Measurements from ENCODE around the gene TMEM115. TPM values are rescaled to one million over a fixed set of nuclear protein-coding genes. Genes with fewer than 3 reads are reported as not detected.
A peak's percentile ranks its signal among the peaks of the same experiment; 100 is the strongest.

The TMEM115 gene
- total and polyA plus RNA-seq, 9 donors = 23.0 to 31.3 (median 26.1) TPM

- no peak for DNase-seq
- 85% methylated on average over 4 of the region's 5 CpGs for WGBS (ENCODE audit: insufficient coverage)
- no peak overlapping the region for H3K4me3 ChIP-seq (ENCODE audit: low read length)
- H3K36me3 ChIP-seq (ENCODE audit: control insufficient read depth, insufficient read depth, low read length) = peaks cover 69% of the 10 kb centered on the region
- H3K9me3 ChIP-seq (replicated peaks; ENCODE audit: control insufficient read depth, low read depth, low read length) = no peaks in the 10 kb centered on the region
- peaks cover 58% of the 10 kb centered on the region for H3K4me1 ChIP-seq (ENCODE audit: control insufficient read depth, insufficient read depth, low read length)
- H3K27me3 ChIP-seq (ENCODE audit: control insufficient read depth, insufficient read depth, low read length) = no peaks in the 10 kb centered on the region
- H3K27ac ChIP-seq (ENCODE audit: low read length) = no peak overlapping the region
Measured at GRCh38 chr3:50354186-50354764, 5.0 kb downstream of the TMEM115 start.

GRCh38 chr3:50353245-50354004, 5.9 kb downstream of the TMEM115 start:
- 81% methylated on average over 10 of the region's 12 CpGs for WGBS (ENCODE audit: insufficient coverage)
- DNase-seq = no peak

GRCh38 chr3:50352781-50353180, 6.5 kb downstream of the TMEM115 start:
- Histone ChIP-seq H3K36me3 (ENCODE audit: control insufficient read depth, insufficient read depth, low read length) (peaks cover 74% of the 10 kb centered on the region), H3K9me3 (replicated peaks; ENCODE audit: control insufficient read depth, low read depth, low read length) (no peaks in the 10 kb centered on the region), H3K4me1 (ENCODE audit: control insufficient read depth, insufficient read depth, low read length) (peaks cover 55% of the 10 kb centered on the region), H3K27me3 (ENCODE audit: control insufficient read depth, insufficient read depth, low read length) (no peaks in the 10 kb centered on the region), H3K27ac (ENCODE audit: low read length) (no peak overlapping the region), H3K4me3 (ENCODE audit: low read length) (no peak overlapping the region)
- DNase-seq = no peak
- no CpG with 5 or more reads among the region's 2 CpGs for WGBS (ENCODE audit: insufficient coverage)

More at GRCh38 chr3:50353245-50354004, 5.9 kb downstream of the TMEM115 start:
- Histone ChIP-seq H3K36me3 (ENCODE audit: control insufficient read depth, insufficient read depth, low read length) (peaks cover 74% of the 10 kb centered on the region), H3K4me1 (ENCODE audit: control insufficient read depth, insufficient read depth, low read length) (peaks cover 59% of the 10 kb centered on the region), H3K9me3 (replicated peaks; ENCODE audit: control insufficient read depth, low read depth, low read length) (no peaks in the 10 kb centered on the region), H3K4me3 (ENCODE audit: low read length) (no peak overlapping the region), H3K27ac (ENCODE audit: low read length) (no peak overlapping the region), H3K27me3 (ENCODE audit: control insufficient read depth, insufficient read depth, low read length) (no peaks in the 10 kb centered on the region)

GRCh38 chr3:50351323-50351697, 8.0 kb downstream of the TMEM115 start:
- Histone ChIP-seq H3K4me1 (ENCODE audit: control insufficient read depth, insufficient read depth, low read length) (peaks cover 41% of the 10 kb centered on the region), H3K36me3 (ENCODE audit: control insufficient read depth, insufficient read depth, low read length) (peaks cover 62% of the 10 kb centered on the region), H3K9me3 (replicated peaks; ENCODE audit: control insufficient read depth, low read depth, low read length) (no peaks in the 10 kb centered on the region), H3K27me3 (ENCODE audit: control insufficient read depth, insufficient read depth, low read length) (no peaks in the 10 kb centered on the region), H3K27ac (ENCODE audit: low read length) (peak overlapping the region; percentile 92), H3K4me3 (ENCODE audit: low read length) (peak overlapping the region; percentile 83)
- WGBS (ENCODE audit: insufficient coverage) = 49% methylated on average over 5 of the region's 11 CpGs
- no peak for DNase-seq

GRCh38 chr3:50350527-50351322, 8.6 kb downstream of the TMEM115 start, which contains the start of the genes CYB561D2 and NPRL2:
TSS of gene CYB561D2 (plus strand) at chr3:50350862. CDS start at chr3:50351434, 572 bp downstream.
TSS of gene NPRL2 (minus strand) at chr3:50350775. CDS start at chr3:50350652, 123 bp downstream.
- Histone ChIP-seq H3K27me3 (ENCODE audit: control insufficient read depth, insufficient read depth, low read length) (peaks cover 2% of the 10 kb centered on the region), H3K4me1 (ENCODE audit: control insufficient read depth, insufficient read depth, low read length) (peaks cover 38% of the 10 kb centered on the region)
- peak; percentile 97 for DNase-seq

GRCh38 chr3:50350213-50350526, 9.2 kb downstream of the TMEM115 start:
- peaks cover 5% of the 10 kb centered on the region for H3K27me3 ChIP-seq (ENCODE audit: control insufficient read depth, insufficient read depth, low read length)
- no peaks in the 10 kb centered on the region for H3K9me3 ChIP-seq (replicated peaks; ENCODE audit: control insufficient read depth, low read depth, low read length)
- peak overlapping the region; percentile 92 for H3K27ac ChIP-seq (ENCODE audit: low read length)
- H3K4me1 ChIP-seq (ENCODE audit: control insufficient read depth, insufficient read depth, low read length) = peaks cover 38% of the 10 kb centered on the region
- H3K36me3 ChIP-seq (ENCODE audit: control insufficient read depth, insufficient read depth, low read length) = peaks cover 51% of the 10 kb centered on the region
- WGBS (ENCODE audit: insufficient coverage) = 12% methylated on average over 7 of the region's 7 CpGs
- no peak for DNase-seq
- peak overlapping the region; percentile 83 for H3K4me3 ChIP-seq (ENCODE audit: low read length)

More at GRCh38 chr3:50350527-50351322, 8.6 kb downstream of the TMEM115 start, which contains the start of the genes CYB561D2 and NPRL2:
- Histone ChIP-seq H3K9me3 (replicated peaks; ENCODE audit: control insufficient read depth, low read depth, low read length) (no peaks in the 10 kb centered on the region), H3K27ac (ENCODE audit: low read length) (peak within 1 kb of the TSS; percentile 92), H3K4me3 (ENCODE audit: low read length) (peak within 1 kb of the TSS; percentile 83), H3K36me3 (ENCODE audit: control insufficient read depth, insufficient read depth, low read length) (peaks cover 56% of the 10 kb centered on the region)
- WGBS (ENCODE audit: insufficient coverage) = under 1% methylated on average over 64 of the region's 64 CpGs

- 62% methylated on average over 4 of the region's 14 CpGs for WGBS (ENCODE audit: insufficient coverage)
- H3K27me3 ChIP-seq (ENCODE audit: control insufficient read depth, insufficient read depth, low read length) = peaks cover 5% of the 10 kb centered on the region
- no peak overlapping the region for H3K4me3 ChIP-seq (ENCODE audit: low read length)
- peak; percentile 82 for DNase-seq
- no peak overlapping the region for H3K27ac ChIP-seq (ENCODE audit: low read length)
- H3K4me1 ChIP-seq (ENCODE audit: control insufficient read depth, insufficient read depth, low read length) = peaks cover 42% of the 10 kb centered on the region
- H3K36me3 ChIP-seq (ENCODE audit: control insufficient read depth, insufficient read depth, low read length) = peaks cover 25% of the 10 kb centered on the region
- no peaks in the 10 kb centered on the region for H3K9me3 ChIP-seq (replicated peaks; ENCODE audit: control insufficient read depth, low read depth, low read length)
Measured at GRCh38 chr3:50347187-50347813, 12.0 kb downstream of the TMEM115 start.

- 9% methylated on average over 44 of the region's 45 CpGs for WGBS (ENCODE audit: insufficient coverage)
- Histone ChIP-seq H3K9me3 (replicated peaks; ENCODE audit: control insufficient read depth, low read depth, low read length) (no peaks in the 10 kb centered on the region), H3K36me3 (ENCODE audit: control insufficient read depth, insufficient read depth, low read length) (peaks cover 18% of the 10 kb centered on the region), H3K27ac (ENCODE audit: low read length) (no peak within 1 kb of the TSS), H3K27me3 (ENCODE audit: control insufficient read depth, insufficient read depth, low read length) (peaks cover 5% of the 10 kb centered on the region), H3K4me3 (ENCODE audit: low read length) (peak within 1 kb of the TSS; percentile 31), H3K4me1 (ENCODE audit: control insufficient read depth, insufficient read depth, low read length) (peaks cover 48% of the 10 kb centered on the region)
- DNase-seq = peak; percentile 67
Measured at GRCh38 chr3:50345586-50346234, 13.6 kb downstream of the TMEM115 start, which contains the start of gene ZMYND10. TSS of gene ZMYND10 (minus strand) at chr3:50345732. CDS start at chr3:50345579, 153 bp downstream.

- H3K27ac ChIP-seq (ENCODE audit: low read length) = no peak overlapping the region
- no peak for DNase-seq
- no peaks in the 10 kb centered on the region for H3K9me3 ChIP-seq (replicated peaks; ENCODE audit: control insufficient read depth, low read depth, low read length)
- H3K36me3 ChIP-seq (ENCODE audit: control insufficient read depth, insufficient read depth, low read length) = peaks cover 18% of the 10 kb centered on the region
- 63% methylated on average over 5 of the region's 8 CpGs for WGBS (ENCODE audit: insufficient coverage)
- peaks cover 5% of the 10 kb centered on the region for H3K27me3 ChIP-seq (ENCODE audit: control insufficient read depth, insufficient read depth, low read length)
- peaks cover 48% of the 10 kb centered on the region for H3K4me1 ChIP-seq (ENCODE audit: control insufficient read depth, insufficient read depth, low read length)
- H3K4me3 ChIP-seq (ENCODE audit: low read length) = peak overlapping the region; percentile 31
Measured at GRCh38 chr3:50345008-50345407, 14.3 kb downstream of the TMEM115 start.
